Ishikawa (cell line): Measurements from ENCODE around the gene SPIB.
A peak's percentile ranks its signal among the peaks of the same experiment; 100 is the strongest.

Source experiments
- CREB1 ChIP-seq: IDR thresholded peaks from 2 replicates; pipeline ENCODE4 v1.6.1; 2012; ENCODE audit warnings: low read depth
- EP300 ChIP-seq: IDR thresholded peaks from 2 replicates; pipeline ENCODE4 v1.6.1; 2012; ENCODE audit warnings: borderline replicate concordance
- FOXM1 ChIP-seq: IDR thresholded peaks from 2 replicates; pipeline ENCODE4 v1.6.1; 2012; ENCODE audit warnings: low read depth, borderline replicate concordance
- NFIC ChIP-seq: IDR thresholded peaks from 2 replicates; pipeline ENCODE4 v1.6.1; 2012
- RAD21 ChIP-seq: IDR thresholded peaks from 2 replicates; pipeline ENCODE4 v1.6.1; 2012; ENCODE audit warnings: low read depth
- TAF1 ChIP-seq: IDR thresholded peaks from 2 replicates; pipeline ENCODE4 v1.6.1; 2012; ENCODE audit warnings: low read depth, mild to moderate bottlenecking
- TEAD4 ChIP-seq: IDR thresholded peaks from 2 replicates; pipeline ENCODE4 v1.6.1; 2012
- YY1 ChIP-seq: IDR thresholded peaks from 2 replicates; pipeline ENCODE4 v1.6.1; 2012; ENCODE audit warnings: low read depth
- TF ChIP-seq, protein P1 (sequence below): IDR thresholded peaks from 2 replicates; pipeline ENCODE4 v1.6.1; 2012
- TF ChIP-seq, protein P2 (sequence below): IDR thresholded peaks from 2 replicates; pipeline ENCODE4 v1.6.1; 2012
- TF ChIP-seq, protein P3 (sequence below): IDR thresholded peaks from 2 replicates; pipeline ENCODE4 v1.6.1; 2012; ENCODE audit warnings: low read depth, mild to moderate bottlenecking

DNA sequence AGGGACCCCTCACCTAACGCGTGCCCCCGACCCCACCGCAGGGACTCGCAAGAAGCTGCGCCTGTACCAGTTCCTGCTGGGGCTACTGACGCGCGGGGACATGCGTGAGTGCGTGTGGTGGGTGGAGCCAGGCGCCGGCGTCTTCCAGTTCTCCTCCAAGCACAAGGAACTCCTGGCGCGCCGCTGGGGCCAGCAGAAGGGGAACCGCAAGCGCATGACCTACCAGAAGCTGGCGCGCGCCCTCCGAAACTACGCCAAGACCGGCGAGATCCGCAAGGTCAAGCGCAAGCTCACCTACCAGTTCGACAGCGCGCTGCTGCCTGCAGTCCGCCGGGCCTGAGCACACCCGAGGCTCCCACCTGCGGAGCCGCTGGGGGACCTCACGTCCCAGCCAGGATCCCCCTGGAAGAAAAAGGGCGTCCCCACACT, 9.3 kb downstream of the SPIB start:
- TF ChIP-seq YY1, result no peak
- TF ChIP-seq, protein P1, sequence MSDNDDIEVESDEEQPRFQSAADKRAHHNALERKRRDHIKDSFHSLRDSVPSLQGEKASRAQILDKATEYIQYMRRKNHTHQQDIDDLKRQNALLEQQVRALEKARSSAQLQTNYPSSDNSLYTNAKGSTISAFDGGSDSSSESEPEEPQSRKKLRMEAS, result peak; percentile 15; the same call in 1 of the 2 replicates
- TF ChIP-seq RAD21, result no peak
- TF ChIP-seq EP300, result no peak
- no peak for TF ChIP-seq TAF1
- TF ChIP-seq CREB1, result no peak
- TF ChIP-seq, protein P2, sequence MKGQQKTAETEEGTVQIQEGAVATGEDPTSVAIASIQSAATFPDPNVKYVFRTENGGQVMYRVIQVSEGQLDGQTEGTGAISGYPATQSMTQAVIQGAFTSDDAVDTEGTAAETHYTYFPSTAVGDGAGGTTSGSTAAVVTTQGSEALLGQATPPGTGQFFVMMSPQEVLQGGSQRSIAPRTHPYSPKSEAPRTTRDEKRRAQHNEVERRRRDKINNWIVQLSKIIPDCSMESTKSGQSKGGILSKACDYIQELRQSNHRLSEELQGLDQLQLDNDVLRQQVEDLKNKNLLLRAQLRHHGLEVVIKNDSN, result no peak
- no peak for TF ChIP-seq TEAD4
- TF ChIP-seq FOXM1, result no peak
- TF ChIP-seq, protein P3, sequence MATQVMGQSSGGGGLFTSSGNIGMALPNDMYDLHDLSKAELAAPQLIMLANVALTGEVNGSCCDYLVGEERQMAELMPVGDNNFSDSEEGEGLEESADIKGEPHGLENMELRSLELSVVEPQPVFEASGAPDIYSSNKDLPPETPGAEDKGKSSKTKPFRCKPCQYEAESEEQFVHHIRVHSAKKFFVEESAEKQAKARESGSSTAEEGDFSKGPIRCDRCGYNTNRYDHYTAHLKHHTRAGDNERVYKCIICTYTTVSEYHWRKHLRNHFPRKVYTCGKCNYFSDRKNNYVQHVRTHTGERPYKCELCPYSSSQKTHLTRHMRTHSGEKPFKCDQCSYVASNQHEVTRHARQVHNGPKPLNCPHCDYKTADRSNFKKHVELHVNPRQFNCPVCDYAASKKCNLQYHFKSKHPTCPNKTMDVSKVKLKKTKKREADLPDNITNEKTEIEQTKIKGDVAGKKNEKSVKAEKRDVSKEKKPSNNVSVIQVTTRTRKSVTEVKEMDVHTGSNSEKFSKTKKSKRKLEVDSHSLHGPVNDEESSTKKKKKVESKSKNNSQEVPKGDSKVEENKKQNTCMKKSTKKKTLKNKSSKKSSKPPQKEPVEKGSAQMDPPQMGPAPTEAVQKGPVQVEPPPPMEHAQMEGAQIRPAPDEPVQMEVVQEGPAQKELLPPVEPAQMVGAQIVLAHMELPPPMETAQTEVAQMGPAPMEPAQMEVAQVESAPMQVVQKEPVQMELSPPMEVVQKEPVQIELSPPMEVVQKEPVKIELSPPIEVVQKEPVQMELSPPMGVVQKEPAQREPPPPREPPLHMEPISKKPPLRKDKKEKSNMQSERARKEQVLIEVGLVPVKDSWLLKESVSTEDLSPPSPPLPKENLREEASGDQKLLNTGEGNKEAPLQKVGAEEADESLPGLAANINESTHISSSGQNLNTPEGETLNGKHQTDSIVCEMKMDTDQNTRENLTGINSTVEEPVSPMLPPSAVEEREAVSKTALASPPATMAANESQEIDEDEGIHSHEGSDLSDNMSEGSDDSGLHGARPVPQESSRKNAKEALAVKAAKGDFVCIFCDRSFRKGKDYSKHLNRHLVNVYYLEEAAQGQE, result no peak
- no peak for TF ChIP-seq NFIC
